ENCODE results near the gene TAOK3. TPM values are rescaled to one million over a fixed set of nuclear protein-coding genes. Genes with fewer than 3 reads are reported as not detected.

TAOK3 gene
- total and polyA plus RNA-seq, 10 of the 15 experiments (the other 5 are each of a cell fraction or from before 2014, with no cell fraction given): 41.3 to 131 (median 57.8) TPM

GRCh38 chr12:118372541-118373495 lies at the start of gene TAOK3 (continued):
- peak; percentile 67 for TF ChIP-seq ZNF687 (IDR thresholded peaks at IDR 0.05)
- TF ChIP-seq MEF2A (IDR thresholded peaks at IDR 0.05; ENCODE audit: insufficient read depth, low read depth, low read length): 0 out of 2 replicates have a peak, but pooled peaks have one; percentile 42
- TF ChIP-seq HDAC6 (IDR thresholded peaks at IDR 0.05; ENCODE audit: unreplicated experiment): no peak
- no peak for TF ChIP-seq E2F4 (IDR thresholded peaks at IDR 0.05; ENCODE audit: low read depth, low read length)
- TF ChIP-seq WRNIP1 (IDR thresholded peaks at IDR 0.05; ENCODE audit: borderline replicate concordance, low read depth, low read length): no peak
- peak; percentile 86 for TF ChIP-seq SIN3A (IDR thresholded peaks at IDR 0.05; ENCODE audit: low read depth, low read length)
- no peak for TF ChIP-seq FOS (IDR thresholded peaks at IDR 0.05; ENCODE audit: borderline replicate concordance, extremely low read depth, insufficient read length)
- no peak for TF ChIP-seq IRF5 (IDR thresholded peaks at IDR 0.05; ENCODE audit: borderline replicate concordance)
- no peak for TF ChIP-seq USF1 (IDR thresholded peaks at IDR 0.05; ENCODE audit: borderline replicate concordance, extremely low read length, insufficient read depth, low read depth, low read length)
- TF ChIP-seq IRF3 (IDR thresholded peaks at IDR 0.05): no peak
- TF ChIP-seq BCLAF1 (IDR thresholded peaks at IDR 0.05): no peak
- peak; percentile 96 for TF ChIP-seq POLR2AphosphoS2 (IDR thresholded peaks at IDR 0.05; ENCODE audit: low read depth, low read length)
- TF ChIP-seq POU2F2 (IDR thresholded peaks at IDR 0.05; ENCODE audit: borderline replicate concordance, low read depth, low read length): peak; percentile 80
- no peak; the same call in 1 of the 2 replicates for TF ChIP-seq ZNF207 (IDR thresholded peaks at IDR 0.05; ENCODE audit: borderline replicate concordance)
- TF ChIP-seq NFYA (IDR thresholded peaks at IDR 0.05; ENCODE audit: borderline replicate concordance, low read depth, low read length): no peak
